Mesodermal cell (in vitro differentiated cells): ENCODE measurements around the gene ZBTB49.

ENCODE experiments used
- H3K27ac ChIP-seq: 2 replicates; pipeline ENCODE4 v1.7.0; 2013; ENCODE audit warnings: mild to moderate bottlenecking, low read depth, low read length, moderate library complexity; ENCODE audit not compliant: severe bottlenecking
- H3K36me3 ChIP-seq: 2 replicates; pipeline ENCODE4 v1.7.1; 2013; ENCODE audit warnings: mild to moderate bottlenecking, low read length, moderate library complexity; ENCODE audit not compliant: control insufficient read depth, insufficient read depth
- H3K4me1 ChIP-seq: one replicate; pipeline ENCODE4 v1.7.1; 2013; ENCODE audit warnings: mild to moderate bottlenecking, low read length; ENCODE audit not compliant: insufficient read depth, control insufficient read depth, poor library complexity, severe bottlenecking
- H3K4me3 ChIP-seq: 2 replicates; pipeline ENCODE4 v1.7.0; 2013; ENCODE audit warnings: low read length, control low read depth, mild to moderate bottlenecking; ENCODE audit not compliant: insufficient read depth, poor library complexity, severe bottlenecking; ENCODE audit errors: extremely low read depth
- H3K9me3 ChIP-seq: 2 replicates; pipeline ENCODE4 v1.7.1; 2013; ENCODE audit warnings: mild to moderate bottlenecking, low read length, moderate library complexity; ENCODE audit not compliant: control insufficient read depth
- WGBS, 2 experiments: methylation state at CpG; one replicate each; pipeline ENCODE4 v1.1.5; 2013; ENCODE audit warnings: missing lambda C conversion rate in 2 of 2; ENCODE audit not compliant: insufficient coverage in 2 of 2; 5-methylcytosine and 5-hydroxymethylcytosine counted together

Gene ZBTB49

GRCh38 chr4:4306920-4307319 is 16.9 kb downstream of the ZBTB49 start:
- no peaks in the 10 kb centered on the region for H3K4me1 ChIP-seq
- H3K27ac ChIP-seq = no peak overlapping the region
- no peak overlapping the region for H3K4me3 ChIP-seq
- peaks cover 28% of the 10 kb centered on the region for H3K36me3 ChIP-seq
- WGBS, 2 experiments = 93 to 98% methylated on average over 11 of the region's 11 CpGs
- no peaks in the 10 kb centered on the region for H3K9me3 ChIP-seq

- WGBS, 2 experiments = 93 to 97% methylated on average over 6 of the region's 9 CpGs
- H3K9me3 ChIP-seq = no peaks in the 10 kb centered on the region
- H3K27ac ChIP-seq = no peak overlapping the region
- H3K36me3 ChIP-seq = peaks cover 34% of the 10 kb centered on the region
- no peak overlapping the region for H3K4me3 ChIP-seq
- H3K4me1 ChIP-seq = no peaks in the 10 kb centered on the region
Measured at GRCh38 chr4:4308800-4309441, 18.9 kb downstream of the ZBTB49 start.

- Histone ChIP-seq H3K4me1 (no peaks in the 10 kb centered on the region), H3K27ac (no peak overlapping the region), H3K4me3 (no peak overlapping the region), H3K9me3 (no peaks in the 10 kb centered on the region), H3K36me3 (peaks cover 48% of the 10 kb centered on the region)
- WGBS, 2 experiments = 100% methylated on average over 1 to 2 of the region's 4 CpGs
Measured at GRCh38 chr4:4311193-4311592, 21.1 kb downstream of the ZBTB49 start.

- Histone ChIP-seq H3K4me3 (no peak overlapping the region), H3K27ac (no peak overlapping the region), H3K4me1 (no peaks in the 10 kb centered on the region), H3K36me3 (peaks cover 52% of the 10 kb centered on the region), H3K9me3 (no peaks in the 10 kb centered on the region)
- WGBS, 2 experiments = 79 to 88% methylated on average over 7 to 8 of the region's 12 CpGs
Measured at GRCh38 chr4:4315461-4316149, 25.6 kb downstream of the ZBTB49 start.

GRCh38 chr4:4316150-4316495 is 26.1 kb downstream of the ZBTB49 start:
- no peak overlapping the region for H3K4me3 ChIP-seq
- H3K9me3 ChIP-seq = no peaks in the 10 kb centered on the region
- no peaks in the 10 kb centered on the region for H3K4me1 ChIP-seq
- peaks cover 56% of the 10 kb centered on the region for H3K36me3 ChIP-seq
- H3K27ac ChIP-seq = no peak overlapping the region
- WGBS, 2 experiments = 90 to 92% methylated on average over 10 to 13 of the region's 13 CpGs

GRCh38 chr4:4317496-4318232 is 27.6 kb downstream of the ZBTB49 start:
- WGBS, 2 experiments = 95% methylated on average over 16 to 18 of the region's 23 CpGs
- H3K27ac ChIP-seq = no peak overlapping the region
- H3K4me1 ChIP-seq = no peaks in the 10 kb centered on the region
- H3K9me3 ChIP-seq = no peaks in the 10 kb centered on the region
- no peak overlapping the region for H3K4me3 ChIP-seq
- H3K36me3 ChIP-seq = peaks cover 67% of the 10 kb centered on the region

- Histone ChIP-seq H3K4me3 (no peak overlapping the region), H3K9me3 (no peaks in the 10 kb centered on the region), H3K27ac (no peak overlapping the region), H3K36me3 (peaks cover 48% of the 10 kb centered on the region), H3K4me1 (peaks cover 16% of the 10 kb centered on the region)
- 96 to 99% methylated on average over 15 of the region's 15 CpGs for WGBS, 2 experiments
Measured at GRCh38 chr4:4320528-4320927, 30.5 kb downstream of the ZBTB49 start.

GRCh38 chr4:4320951-4321714 is 31.1 kb downstream of the ZBTB49 start:
- peaks cover 42% of the 10 kb centered on the region for H3K36me3 ChIP-seq
- peaks cover 16% of the 10 kb centered on the region for H3K4me1 ChIP-seq
- no peaks in the 10 kb centered on the region for H3K9me3 ChIP-seq
- WGBS, 2 experiments = 96 to 97% methylated on average over 16 to 23 of the region's 26 CpGs
- no peak overlapping the region for H3K4me3 ChIP-seq
- H3K27ac ChIP-seq = no peak overlapping the region

- H3K36me3 ChIP-seq = peaks cover 34% of the 10 kb centered on the region
- peaks cover 16% of the 10 kb centered on the region for H3K4me1 ChIP-seq
- H3K9me3 ChIP-seq = no peaks in the 10 kb centered on the region
- H3K27ac ChIP-seq = no peak overlapping the region
- WGBS, 2 experiments = 89 to 95% methylated on average over 13 to 18 of the region's 18 CpGs
- H3K4me3 ChIP-seq = no peak overlapping the region
Measured at GRCh38 chr4:4321951-4322688, 32.1 kb downstream of the ZBTB49 start.
